Activated T-cell treated with anti-CD3 and anti-CD28 coated beads, Interleukin-2, amount 50 U/mL, for 48 hours (primary cell): ENCODE data around the gene COL7A1.
A peak's percentile ranks its signal among the peaks of the same experiment; 100 is the strongest.
"Not testable (repeated sequence)": the region's sequence is repeated elsewhere in the genome, so short reads cannot be mapped to it uniquely, and the experiment has no call there.

Experiments used
- DNase-seq, 2 experiments: peaks; one replicate each; pipeline ENCODE4 v3.0.0-alpha.2; 2020

Gene COL7A1

GRCh38 chr3:48561045-48561736 lies 33.9 kb downstream of the COL7A1 start:
- DNase-seq = peak in 1 of 2 experiments; percentile 43

DNA sequence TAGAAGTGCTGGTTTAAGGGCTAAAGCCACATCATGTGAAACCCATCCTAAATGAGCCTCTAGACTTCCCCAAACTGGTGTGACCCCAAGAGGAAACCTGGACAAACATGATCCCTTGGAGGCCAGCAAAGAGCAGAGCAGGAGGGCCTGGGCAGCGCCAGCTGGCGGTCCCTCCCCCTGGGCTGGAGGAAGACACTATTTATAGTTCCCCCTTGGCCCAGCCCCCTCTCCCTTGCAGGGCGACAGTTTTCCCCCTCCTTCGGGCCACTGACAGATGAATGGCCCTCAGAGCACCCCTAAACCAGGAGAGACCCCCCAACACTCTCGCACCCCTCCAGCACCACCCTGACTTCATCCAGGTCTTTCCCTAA lies 34.5 kb downstream of the COL7A1 start:
- DNase-seq = no peak

GRCh38 chr3:48558493-48559134 lies 36.5 kb downstream of the COL7A1 start:
- no peak for DNase-seq

GRCh38 chr3:48556796-48557626 lies 38.1 kb downstream of the COL7A1 start, which contains the start of gene PFKFB4:
TSS of gene PFKFB4 (minus strand) at chr3:48556803. CDS start at chr3:48556777, 26 bp downstream.
- DNase-seq = peak; percentile 100

- no peak for DNase-seq
Measured at GRCh38 chr3:48555949-48556795, 39.0 kb downstream of the COL7A1 start.

DNA sequence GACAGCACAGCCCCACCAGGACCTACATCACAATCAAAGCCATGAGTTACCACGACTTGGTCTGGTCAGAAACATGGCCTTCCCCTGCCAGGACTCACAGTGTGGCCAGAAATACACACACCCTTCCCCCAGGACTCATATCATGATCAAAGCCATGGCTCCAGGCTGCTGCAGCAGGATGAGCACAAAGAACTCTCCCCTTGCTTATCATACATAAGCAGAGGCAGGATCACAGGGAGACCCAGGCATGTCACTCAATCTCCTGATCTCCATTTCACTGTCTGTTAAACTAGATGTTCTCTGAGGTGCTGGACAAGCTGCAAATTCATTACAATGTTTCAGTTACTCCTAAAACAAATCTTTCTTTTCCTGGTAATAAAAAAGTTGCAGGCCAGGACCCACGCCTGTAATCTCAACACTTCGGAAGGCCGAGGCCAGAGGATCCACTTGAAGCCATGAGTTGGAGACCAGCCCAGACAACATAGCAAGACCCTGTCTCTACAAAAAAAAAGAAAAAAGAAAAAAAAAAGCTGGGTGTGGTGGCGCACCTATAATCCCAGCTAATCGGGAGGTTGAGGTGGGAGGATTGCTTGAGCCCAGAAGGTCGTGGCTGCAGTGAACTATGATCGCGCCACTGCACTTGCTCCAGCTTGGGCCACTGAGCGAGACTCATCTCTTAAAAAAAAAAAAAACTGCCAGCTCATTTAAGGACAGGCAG lies 39.7 kb downstream of the COL7A1 start:
- DNase-seq = no peak

DNA sequence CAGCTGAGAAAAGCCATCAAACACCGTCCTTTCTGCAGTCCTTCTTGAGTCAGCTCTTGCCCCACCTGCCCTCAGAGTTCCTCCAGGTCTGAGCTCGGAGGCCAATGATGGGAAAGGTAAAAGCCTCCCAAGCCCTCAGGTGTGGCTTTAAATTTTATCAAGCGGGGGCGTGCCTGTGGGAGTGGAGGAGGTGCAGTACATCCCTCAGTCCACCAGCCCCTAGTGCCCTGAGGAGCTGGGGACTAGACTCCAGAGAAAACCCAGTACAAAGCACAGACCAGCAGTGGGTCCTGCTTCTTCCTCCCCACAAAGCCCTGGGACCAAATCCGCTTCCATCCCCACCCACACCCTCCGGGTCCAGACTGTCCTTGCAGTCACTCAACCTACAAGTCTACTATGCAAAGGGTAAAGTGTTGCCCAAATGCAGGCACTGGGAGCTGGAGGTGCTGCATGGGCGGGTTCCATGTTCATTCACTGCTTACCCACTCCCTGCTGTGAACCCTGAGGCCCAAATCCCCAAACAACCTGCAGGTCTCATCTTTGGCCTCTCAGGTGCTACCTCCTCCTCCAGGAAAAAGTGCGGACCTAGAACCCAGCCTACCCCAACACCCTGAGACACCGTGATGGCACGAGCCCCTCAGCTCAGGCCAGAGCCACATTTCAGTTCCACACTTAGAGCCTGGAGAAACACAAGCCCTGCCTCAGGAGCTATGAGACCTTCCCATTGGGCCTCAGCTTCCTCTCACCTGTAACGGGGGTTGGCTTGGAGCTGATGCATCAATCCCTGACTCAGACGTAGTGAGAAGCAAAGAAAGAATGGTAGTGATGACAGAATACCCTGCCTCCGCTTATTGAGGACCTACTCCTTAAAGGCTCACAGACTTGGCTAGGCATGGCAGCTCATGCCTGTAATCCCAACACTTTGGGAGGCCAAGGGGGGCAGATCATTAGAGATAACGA lies 41.0 kb downstream of the COL7A1 start:
- no peak for DNase-seq

GRCh38 chr3:48553361-48553760 lies 41.8 kb downstream of the COL7A1 start:
- DNase-seq = no peak

GRCh38 chr3:48552111-48552951 lies 42.8 kb downstream of the COL7A1 start:
- no peak for DNase-seq

DNA sequence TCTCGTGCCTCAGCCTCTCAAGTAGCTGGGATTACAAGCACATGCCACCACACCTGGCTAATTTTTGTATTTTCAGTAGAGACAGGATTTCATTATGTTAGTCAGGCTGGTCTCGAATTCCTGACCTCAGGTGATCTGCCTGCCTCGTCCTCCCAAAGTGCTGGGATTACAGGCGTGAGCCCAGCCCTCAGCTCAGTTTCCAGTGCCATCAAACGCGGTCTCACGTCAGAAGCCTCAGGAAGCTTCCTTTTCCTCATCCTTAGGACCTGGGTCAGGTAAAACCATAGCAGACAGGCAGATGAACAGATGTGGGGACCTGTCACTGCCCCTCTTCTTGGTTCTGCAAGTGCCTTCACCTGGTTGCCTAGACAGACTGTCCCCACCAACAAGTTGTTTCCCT lies 43.5 kb downstream of the COL7A1 start:
- not testable (repeated sequence) for DNase-seq

DNA sequence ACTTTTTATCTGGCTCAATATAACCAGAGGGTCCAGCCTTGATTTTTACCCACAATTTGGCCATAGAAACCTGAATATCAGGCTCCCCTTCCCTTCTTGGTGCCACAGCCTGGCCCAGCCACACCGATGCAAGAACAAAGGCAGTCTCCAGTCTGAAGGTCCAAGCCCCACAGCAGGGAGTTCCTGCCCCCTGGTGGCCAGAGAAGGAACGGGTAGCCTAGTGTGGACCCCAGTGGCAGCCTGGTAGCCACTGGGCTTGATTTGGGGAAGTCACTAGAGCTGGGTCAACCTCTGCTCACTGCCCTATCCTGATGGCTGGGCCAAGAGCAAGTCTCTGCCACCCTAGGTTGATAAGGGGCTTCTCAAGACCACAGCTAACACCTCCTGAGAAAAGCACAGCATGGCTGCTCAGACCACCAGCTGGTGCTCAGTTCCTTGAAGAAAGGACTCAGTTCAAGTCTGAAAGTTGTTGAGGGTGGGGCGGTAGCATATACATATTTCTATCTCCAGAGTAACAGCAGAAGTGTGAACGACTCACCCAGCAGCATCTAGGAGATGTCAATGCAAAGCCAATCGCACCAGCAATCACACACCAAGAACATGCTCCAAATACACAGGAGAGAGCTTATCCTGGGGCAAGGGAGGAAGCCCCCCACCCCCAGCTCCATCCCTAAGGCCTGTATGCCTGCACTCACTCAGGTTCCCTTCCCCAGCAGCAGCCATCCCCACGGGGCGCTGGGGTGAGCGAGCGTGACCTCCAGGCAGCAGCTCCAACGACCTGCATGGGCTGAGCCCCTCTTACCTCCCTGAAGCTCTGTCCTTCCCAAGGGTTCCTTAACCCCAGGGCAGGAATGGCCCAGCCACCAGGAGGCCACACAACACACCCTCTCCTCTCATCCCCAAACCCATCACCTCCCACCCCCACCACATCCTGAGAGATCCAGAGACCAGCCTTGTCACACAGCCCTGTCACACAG lies 46.1 kb downstream of the COL7A1 start:
- peak; percentile 90 to 91 for DNase-seq

DNA sequence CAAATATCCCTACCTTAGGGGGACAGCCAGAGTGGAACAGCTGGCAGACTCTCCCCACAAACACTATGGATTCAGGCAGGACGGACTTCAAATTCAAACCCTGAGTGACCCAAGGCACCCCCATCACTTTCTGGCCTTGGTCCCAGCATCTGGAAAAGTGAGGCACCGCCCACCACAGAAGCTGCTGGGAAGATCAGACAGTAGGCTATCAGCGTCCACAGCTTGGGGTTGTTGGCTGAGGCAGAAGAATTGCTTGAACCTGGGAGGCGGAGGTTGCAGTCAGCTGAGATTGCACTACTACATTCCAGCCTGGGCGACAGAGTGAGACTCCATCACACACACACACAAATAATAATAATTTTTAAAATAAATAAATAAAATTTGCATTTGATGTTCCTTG lies 47.0 kb downstream of the COL7A1 start:
- no peak for DNase-seq

DNA sequence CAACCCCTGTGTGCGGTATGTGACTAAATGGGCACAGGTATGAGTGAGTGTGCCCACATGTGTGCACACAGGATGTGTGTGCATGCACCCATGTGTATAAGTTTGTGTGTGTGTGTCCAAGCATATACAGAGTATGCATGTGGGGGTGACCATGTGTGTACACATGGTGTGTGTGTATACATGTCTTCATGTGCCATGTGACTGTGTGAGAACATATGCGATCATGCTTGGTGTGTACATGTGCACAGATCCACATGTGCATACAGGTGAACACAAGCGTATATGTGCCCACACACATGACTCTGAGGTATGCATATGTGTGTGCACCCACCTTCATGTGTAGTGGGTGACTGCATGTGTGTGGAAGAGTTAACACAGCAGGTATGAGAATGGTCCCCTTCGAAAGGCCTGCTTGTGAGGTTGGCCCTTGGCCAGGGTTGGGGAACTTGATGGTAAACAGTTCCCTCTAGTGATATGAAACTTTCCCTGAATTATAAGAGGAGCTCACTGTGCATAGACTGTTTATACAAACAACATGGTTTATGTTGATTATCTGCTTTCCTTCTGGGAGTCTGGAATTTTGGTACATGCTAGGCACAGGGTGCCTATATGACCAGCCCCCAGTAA lies 48.8 kb downstream of the COL7A1 start:
- no peak for DNase-seq

- DNase-seq = no peak
Measured at GRCh38 chr3:48544141-48544540, 51.0 kb downstream of the COL7A1 start.

DNA sequence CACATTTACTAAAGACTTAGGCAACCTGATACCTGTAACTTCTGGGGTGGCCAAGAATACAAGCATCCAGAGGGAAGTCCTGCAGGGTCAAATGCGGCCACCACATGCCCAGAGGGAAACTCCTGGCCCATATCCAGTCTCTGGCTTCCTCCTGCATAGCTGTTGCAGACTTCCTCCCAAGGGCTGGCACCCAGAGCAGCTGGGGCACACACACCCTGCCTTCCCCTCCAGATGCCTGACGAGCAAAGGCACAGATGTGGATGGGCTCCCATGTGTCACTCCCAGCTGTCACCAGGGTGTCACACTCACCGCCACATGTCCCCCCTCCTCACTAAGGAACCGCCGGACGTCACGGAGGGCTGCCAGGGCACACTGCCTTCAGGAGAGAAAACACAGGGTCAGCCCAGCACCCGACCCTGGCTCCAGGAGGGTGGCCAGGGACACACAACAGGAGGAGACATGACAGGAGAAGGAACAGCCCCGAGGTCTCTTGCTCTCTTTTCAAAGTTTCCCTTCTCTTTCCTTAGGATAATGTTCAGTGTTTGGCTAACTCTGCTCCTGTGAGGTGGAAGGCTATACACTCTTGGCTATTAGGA lies 51.8 kb downstream of the COL7A1 start:
- DNase-seq = no peak

GRCh38 chr3:48538451-48538850 lies 56.7 kb downstream of the COL7A1 start:
- no peak for DNase-seq

DNA sequence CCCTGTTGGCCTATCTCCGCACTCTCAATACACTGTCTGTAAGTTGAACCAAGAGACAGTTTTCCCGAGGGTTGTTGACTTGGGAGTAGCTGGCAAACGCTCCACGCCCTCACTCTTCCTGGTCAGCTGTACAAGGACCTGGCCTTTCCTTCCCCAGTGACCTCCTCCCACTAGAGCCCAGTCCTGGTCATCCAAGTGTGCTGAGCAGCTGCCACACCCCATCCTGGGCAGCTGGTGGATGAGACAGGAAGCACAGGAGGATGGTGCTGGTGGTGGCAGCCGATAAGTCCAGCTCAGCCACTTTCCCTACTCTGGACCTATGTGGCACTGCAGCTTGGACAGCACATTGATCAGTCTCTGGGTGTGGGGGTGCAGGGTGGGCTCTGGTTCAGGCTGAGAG lies 58.3 kb downstream of the COL7A1 start:
- no peak for DNase-seq

GRCh38 chr3:48536116-48536515 lies 59.0 kb downstream of the COL7A1 start:
- DNase-seq = no peak
